HepG2 (cell line): ENCODE measurements around the gene ARHGAP19. TPM values are rescaled to one million over a fixed set of nuclear protein-coding genes. Genes with fewer than 3 reads are reported as not detected.
A peak's percentile ranks its signal among the peaks of the same experiment; 100 is the strongest.

Experiments
- ASH2L ChIP-seq: fragments of 300-600, 200-600 bp; sonication (generic); IDR thresholded peaks from 2 replicates; pipeline ENCODE4 v1.7.0; 2017; ENCODE audit warnings: low read depth, mild to moderate bottlenecking, moderate library complexity, mixed read lengths, low read length; ENCODE audit not compliant: insufficient read length
- BORCS8-MEF2B ChIP-seq: sonication (generic); formaldehyde crosslinking; IDR thresholded peaks from 2 replicates; pipeline ENCODE4 v1.8.0; 2022; ENCODE audit warnings: mild to moderate bottlenecking, missing genetic modification reagents
- CHD2 ChIP-seq: IDR thresholded peaks from 2 replicates; pipeline ENCODE4 v1.6.1; 2011; ENCODE audit warnings: low read depth, low read length, improper control_type of control experiment
- IRF1 ChIP-seq: sonication (generic); formaldehyde crosslinking; IDR thresholded peaks from 2 replicates; pipeline ENCODE4 v1.4.0; 2020; ENCODE audit warnings: low read depth, mild to moderate bottlenecking, missing genetic modification reagents
- IRF9 ChIP-seq: sonication (generic); formaldehyde crosslinking; IDR thresholded peaks from 2 replicates; pipeline ENCODE4 v1.8.0; 2022; ENCODE audit warnings: missing genetic modification reagents, mild to moderate bottlenecking, borderline replicate concordance
- KAT8 ChIP-seq: IDR thresholded peaks from 2 replicates; pipeline ENCODE4 v1.6.1; 2016; ENCODE audit warnings: missing genetic modification reagents, missing compliant biosample characterization
- NFE2L2 ChIP-seq: fragments of 150-350 bp; IDR thresholded peaks from 2 replicates; pipeline ENCODE4 v1.6.1; 2014; ENCODE audit warnings: low read length
- NONO ChIP-seq, 2 experiments: fragments of 450-650 bp in 1 of 2; sonication (generic) in 1 of 2; formaldehyde crosslinking in 1 of 2; IDR thresholded peaks in 1 of 2; conservative IDR thresholded peaks in 1 of 2; 2 replicates each; pipeline versions ENCODE4 v1.6.1 to v1.8.0; 2017 to 2022; ENCODE audit warnings: mild to moderate bottlenecking in 1 of 2, missing genetic modification reagents in 1 of 2, moderate library complexity in 1 of 2
- SALL2 ChIP-seq: sonication (generic); formaldehyde crosslinking; IDR thresholded peaks from 2 replicates; pipeline ENCODE4 v1.8.1; 2023; ENCODE audit warnings: mild to moderate bottlenecking, missing genetic modification reagents, inconsistent platforms
- SRF ChIP-seq: IDR thresholded peaks from 2 replicates; pipeline ENCODE4 v1.6.1; 2011; ENCODE audit warnings: mild to moderate bottlenecking, low read depth, low read length, moderate library complexity
- SUZ12 ChIP-seq: fragments of 150-350 bp; IDR thresholded peaks from 2 replicates; pipeline ENCODE4 v1.6.1; 2014; ENCODE audit warnings: low read depth, low read length
- THAP9 ChIP-seq: sonication (generic); formaldehyde crosslinking; IDR thresholded peaks from 2 replicates; pipeline ENCODE4; 2020; ENCODE audit warnings: missing genetic modification reagents, mild to moderate bottlenecking, borderline replicate concordance
- ZBTB33 ChIP-seq: sonication (generic); formaldehyde crosslinking; IDR thresholded peaks from 2 replicates; pipeline ENCODE4 v1.4.0; 2020; ENCODE audit warnings: missing genetic modification reagents
- ZBTB37 ChIP-seq: sonication (generic); formaldehyde crosslinking; IDR thresholded peaks from 2 replicates; pipeline ENCODE4 v1.4.0; 2020; ENCODE audit warnings: mild to moderate bottlenecking, missing genetic modification reagents
- ZNF143 ChIP-seq: sonication (generic); formaldehyde crosslinking; IDR thresholded peaks from 2 replicates; pipeline ENCODE4 v1.4.0; 2020; ENCODE audit warnings: missing genetic modification reagents
- ZNF335 ChIP-seq: sonication (generic); formaldehyde crosslinking; IDR thresholded peaks from 2 replicates; pipeline ENCODE4 v1.4.0; 2020; ENCODE audit warnings: missing genetic modification reagents
- ZNF512 ChIP-seq: sonication (generic); formaldehyde crosslinking; IDR thresholded peaks from 2 replicates; pipeline ENCODE4 v1.4.0; 2020; ENCODE audit warnings: mild to moderate bottlenecking, missing genetic modification reagents
- ZNF619 ChIP-seq: sonication (generic); formaldehyde crosslinking; IDR thresholded peaks from 2 replicates; pipeline ENCODE4 v1.4.0; 2020; ENCODE audit warnings: mild to moderate bottlenecking, missing genetic modification reagents
- ZNF780A ChIP-seq: sonication (generic); formaldehyde crosslinking; IDR thresholded peaks from 2 replicates; pipeline ENCODE4 v1.8.0; 2022; ENCODE audit warnings: mild to moderate bottlenecking, missing genetic modification reagents, moderate library complexity
- polyA plus RNA-seq, 8 experiments: library from polyadenylated mRNA; depleted of rRNA in 3 of 8; stranded (reverse) in 7 of 8; unstranded in 1 of 8; fragments of >200 nt; fragmentation: Illumina TruSeq in 4 of 8; extraction: Trizol in 4 of 8; gene quantifications; 2 replicates each; pipeline versions ENCODE4 v1.2.1 to v1.2.3, GENCODE V29; 2011 to 2016; ENCODE audit warnings: low read depth in 4 of 8, missing spikeins in 1 of 8, mixed read lengths in 1 of 8; ENCODE audit not compliant: insufficient read depth in 1 of 8
- total RNA-seq, 5 experiments: library from RNA; depleted of rRNA; stranded (reverse); fragments of >200 nt; fragmentation: Illumina TruSeq; extraction: Trizol; gene quantifications; 2 replicates each; pipeline ENCODE4 v1.2.3, GENCODE V29; 2016; ENCODE audit warnings: low read depth in 1 of 5

Gene ARHGAP19
- total and polyA plus RNA-seq, 2 of the 13 experiments (the other 11 are each of a cell fraction or from before 2014, with no cell fraction given) = 7.6 to 10.0 TPM

GRCh38 chr10:97196223-97197029 lies 96.0 kb downstream of the ARHGAP19 start (continued):
- no peak for TF ChIP-seq SRF
- TF ChIP-seq NFE2L2 = no peak
- TF ChIP-seq NONO (IDR thresholded peaks at IDR 0.05) = no peak
- TF ChIP-seq NONO (CRISPR knock-in tag; conservative IDR thresholded peaks at IDR 0.05) = no peak
- no peak for TF ChIP-seq ZBTB37 (CRISPR knock-in tag)
- TF ChIP-seq BORCS8-MEF2B (CRISPR knock-in tag) = no peak
- TF ChIP-seq ASH2L = no peak
- no peak for TF ChIP-seq ZNF780A (CRISPR knock-in tag)
- TF ChIP-seq ZNF512 (CRISPR knock-in tag) = no peak
- TF ChIP-seq THAP9 (CRISPR knock-in tag) = no peak
- TF ChIP-seq ZNF143 (CRISPR knock-in tag) = no peak
- no peak for TF ChIP-seq ZNF335 (CRISPR knock-in tag)
- no peak for TF ChIP-seq IRF9
- no peak for TF ChIP-seq IRF1 (CRISPR knock-in tag)
- no peak for TF ChIP-seq KAT8 (CRISPR knock-in tag)
- TF ChIP-seq ZBTB33 = no peak
- TF ChIP-seq ZNF619 (CRISPR knock-in tag) = no peak
- no peak for TF ChIP-seq SUZ12
- TF ChIP-seq CHD2 = no peak
- TF ChIP-seq SALL2 (CRISPR knock-in tag) = peak; percentile 41; the same call in 1 of the 2 replicates
